SH-SY5Y (cell line): ENCODE data around the gene SLC37A3.

Source experiments
- GATA2 ChIP-seq: IDR thresholded peaks from 2 replicates; pipeline ENCODE4 v1.6.1; 2011; ENCODE audit warnings: mild to moderate bottlenecking, low read depth, low read length
- GATA3 ChIP-seq: IDR thresholded peaks from 2 replicates; pipeline ENCODE4 v1.6.1; 2011; ENCODE audit warnings: low read depth, mild to moderate bottlenecking, low read length, moderate library complexity

DNA sequence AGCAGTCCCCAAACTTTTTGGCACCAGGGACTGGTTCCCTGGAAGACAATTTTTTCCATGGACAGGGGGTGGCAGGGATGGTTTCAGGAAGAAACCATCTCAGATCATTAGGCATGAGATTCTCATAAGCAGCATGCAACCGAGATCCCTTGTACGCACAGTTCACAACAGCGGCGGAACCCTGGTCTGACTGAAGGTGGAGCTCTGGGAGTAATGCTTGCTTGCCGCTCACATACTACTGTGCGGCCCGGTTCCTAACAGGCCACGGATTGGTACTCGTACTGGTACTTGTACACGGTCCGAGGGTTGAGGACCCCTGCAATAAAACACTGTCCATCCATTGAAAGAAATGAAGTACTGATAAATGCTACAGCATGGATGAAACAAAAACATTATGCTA lies 48.1 kb upstream of the SLC37A3 start:
- no peak for TF ChIP-seq GATA3
- TF ChIP-seq GATA2 = no peak
